ENCODE data around the gene UTP3.

UTP3 gene

GRCh38 chr4:70657326-70657725, 31.0 kb upstream of the UTP3 start:
- no peak for ATAC-seq

DNA sequence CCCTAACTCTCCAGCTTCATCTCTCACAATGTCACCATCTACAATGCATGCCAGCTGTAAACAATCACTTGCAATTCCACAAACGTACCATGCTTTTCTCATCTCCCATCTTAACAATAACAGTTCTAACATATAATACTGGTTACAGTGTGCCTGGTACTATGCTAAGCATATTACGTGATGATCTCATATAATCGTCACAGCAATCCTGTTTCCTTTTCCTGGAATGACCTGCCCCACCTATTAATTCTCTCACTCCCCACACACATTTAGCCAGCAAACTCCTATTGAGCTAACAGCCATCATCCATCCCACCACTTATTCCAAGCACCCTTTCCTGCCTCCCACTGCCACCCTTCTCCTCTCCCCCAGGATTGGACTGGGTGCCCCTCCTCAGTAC, 29.9 kb upstream of the UTP3 start:
- ATAC-seq: no peak
- no peak for TF ChIP-seq PATZ1 (CRISPR knock-in tag; IDR thresholded peaks at IDR 0.05; ENCODE audit: borderline replicate concordance)
- no peak for TF ChIP-seq CSRNP3 (CRISPR knock-in tag; IDR thresholded peaks at IDR 0.05)
- no peak for TF ChIP-seq TOX (CRISPR knock-in tag; IDR thresholded peaks at IDR 0.05; ENCODE audit: borderline replicate concordance)
- TF ChIP-seq PPARA (CRISPR knock-in tag; IDR thresholded peaks at IDR 0.05; ENCODE audit: borderline replicate concordance): no peak
- no peak for TF ChIP-seq ESRRG (CRISPR knock-in tag; IDR thresholded peaks at IDR 0.05)

More at GRCh38 chr4:70657326-70657725, 31.0 kb upstream of the UTP3 start:
- TF ChIP-seq CSRNP3 (CRISPR knock-in tag; IDR thresholded peaks at IDR 0.05) (no peak), ZC3H10 (CRISPR knock-in tag; IDR thresholded peaks at IDR 0.05) (no peak), ZNF70 (CRISPR knock-in tag; IDR thresholded peaks at IDR 0.05) (no peak), POU6F1 (CRISPR knock-in tag; IDR thresholded peaks at IDR 0.05; ENCODE audit: borderline replicate concordance, low read depth) (no peak), CREB5 (CRISPR knock-in tag; IDR thresholded peaks at IDR 0.05; ENCODE audit: low read depth) (no peak), PATZ1 (CRISPR knock-in tag; IDR thresholded peaks at IDR 0.05; ENCODE audit: borderline replicate concordance) (no peak), SNAI2 (CRISPR knock-in tag; IDR thresholded peaks at IDR 0.05) (no peak), TSHZ2 (CRISPR knock-in tag; IDR thresholded peaks at IDR 0.05) (no peak), OSR1 (CRISPR knock-in tag; IDR thresholded peaks at IDR 0.05) (no peak), TCF4 (CRISPR knock-in tag; IDR thresholded peaks at IDR 0.05; ENCODE audit: borderline replicate concordance) (no peak), ZNF565 (CRISPR knock-in tag; conservative IDR thresholded peaks at IDR 0.05; ENCODE audit: low read depth) (no peak), GLIS3 (CRISPR knock-in tag; IDR thresholded peaks at IDR 0.05) (no peak), ISL1 (CRISPR knock-in tag; IDR thresholded peaks at IDR 0.05) (no peak), CSDC2 (CRISPR knock-in tag; IDR thresholded peaks at IDR 0.05) (no peak), ARNTL (CRISPR knock-in tag; IDR thresholded peaks at IDR 0.05; ENCODE audit: borderline replicate concordance, low read depth) (no peak)
